Stimulated activated CD8-positive, alpha-beta memory T cell treated with anti-CD3 and anti-CD28 coated beads, Interleukin-7, amount 100 ng/mL, for 48 hours (primary cell): ENCODE measurements around the gene ZC3H12D.
"Not testable (repeated sequence)": the region's sequence is repeated elsewhere in the genome, so short reads cannot be mapped to it uniquely, and the experiment has no call there.

Experiments used
- DNase-seq, 2 donors: peaks; one replicate each; pipeline ENCODE4 v3.0.0-alpha.2; 2020; ENCODE audit warnings: low read depth in 1 of 2; ENCODE audit errors: extremely low read depth in 1 of 2

Gene ZC3H12D

GRCh38 chr6:149460249-149460648, 24.6 kb downstream of the ZC3H12D start:
- DNase-seq, result not testable (repeated sequence)

GRCh38 chr6:149459761-149460160, 25.1 kb downstream of the ZC3H12D start:
- no peak for DNase-seq

DNA sequence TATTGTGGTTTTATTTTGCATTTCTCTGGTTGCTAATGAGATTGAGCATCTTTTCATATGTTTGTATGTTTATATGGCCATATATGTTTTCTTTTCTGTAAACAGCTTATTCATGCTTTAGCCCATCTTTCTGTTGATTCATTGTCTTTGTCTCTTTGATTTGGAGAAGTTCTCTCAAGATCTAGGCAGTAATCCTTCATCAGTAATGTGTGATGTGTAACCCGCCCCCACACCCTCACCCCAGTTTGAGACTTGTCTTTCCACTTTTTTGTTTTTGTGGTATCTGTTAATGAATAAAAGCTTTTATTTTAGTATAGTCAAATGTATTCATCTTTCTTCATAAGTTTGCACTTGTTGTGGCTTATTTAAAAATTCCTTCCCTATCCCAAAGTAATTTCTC, 26.0 kb downstream of the ZC3H12D start:
- no peak for DNase-seq

DNA sequence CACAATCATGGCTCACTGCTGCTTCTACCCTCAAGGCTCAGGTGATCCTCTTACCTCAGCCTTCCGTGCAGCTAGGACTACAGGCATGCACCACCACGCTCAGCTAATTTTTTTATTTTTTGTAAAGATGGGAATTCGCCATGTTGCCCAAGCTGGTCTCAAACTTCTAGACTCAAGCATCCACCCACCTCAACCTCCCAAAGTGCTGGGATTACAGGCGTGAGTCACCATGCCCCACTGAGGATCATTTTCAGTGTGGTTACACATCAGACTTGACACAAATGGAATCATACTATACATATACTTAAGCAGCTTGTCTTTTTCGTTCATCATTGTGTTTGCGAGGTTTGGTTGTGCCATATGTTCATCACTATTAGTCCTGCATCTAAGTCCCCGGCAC, 26.6 kb downstream of the ZC3H12D start:
- no peak for DNase-seq

DNA sequence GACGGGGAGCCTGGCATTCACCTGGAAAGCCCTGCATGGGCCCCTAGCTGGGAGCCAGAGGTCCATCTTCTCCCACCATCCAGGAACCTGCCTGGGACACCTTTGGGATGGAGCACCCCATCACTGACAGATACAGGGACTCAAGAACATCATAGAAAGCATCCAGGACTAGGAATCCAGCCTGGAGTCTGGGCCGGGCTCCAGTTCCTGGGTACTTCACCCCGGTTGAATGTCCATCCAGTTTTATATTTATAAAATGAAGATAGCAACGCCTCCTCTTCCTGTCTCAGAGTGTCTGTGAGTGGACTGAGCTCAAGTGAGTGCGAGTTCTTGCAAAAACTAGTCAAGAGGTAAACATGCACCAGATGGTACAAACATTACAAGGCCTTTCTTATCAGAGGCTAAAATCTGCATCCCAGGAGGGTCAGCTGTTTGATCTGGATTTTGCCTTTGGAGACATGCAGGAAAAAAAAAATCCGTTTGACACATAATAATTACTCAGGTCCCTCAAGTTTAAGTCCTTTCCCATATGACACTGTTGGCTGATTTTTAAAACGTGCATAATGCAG, 27.4 kb downstream of the ZC3H12D start:
- DNase-seq, result no peak

DNA sequence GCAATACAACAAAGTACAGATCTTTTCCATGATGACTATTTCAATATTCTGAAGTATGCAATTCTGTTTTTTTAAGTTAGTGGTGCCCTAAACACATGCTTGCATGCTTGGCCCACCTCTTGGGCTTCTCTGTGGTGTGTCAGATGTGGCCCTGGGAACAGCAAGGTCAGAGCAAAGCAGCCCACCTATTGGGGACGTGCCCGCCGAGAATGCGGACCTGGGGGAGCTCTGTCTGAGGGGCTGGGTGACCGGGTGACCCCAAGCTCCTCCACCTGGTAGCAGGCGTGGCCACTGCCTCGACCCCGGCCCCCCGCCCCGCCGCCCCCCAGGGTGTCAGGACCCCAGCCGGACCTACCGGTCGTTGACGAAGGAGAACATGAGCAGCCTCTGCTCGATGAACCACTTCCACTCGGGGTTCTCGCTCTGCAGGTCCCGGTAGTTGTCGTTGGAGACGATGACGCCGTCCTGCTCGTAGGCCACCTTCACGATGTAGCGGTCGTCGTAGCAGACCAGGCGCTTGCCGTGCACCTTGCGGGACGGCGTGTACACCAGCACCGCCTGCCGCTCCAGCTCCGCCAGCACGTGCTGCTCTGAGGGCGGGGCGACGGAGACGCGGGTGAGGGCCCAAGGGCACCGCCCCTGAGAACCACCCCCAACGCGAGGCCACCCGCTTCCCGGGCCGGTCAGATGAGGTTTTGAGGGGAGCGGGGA, 28.3 kb downstream of the ZC3H12D start:
- DNase-seq, result no peak

- DNase-seq, result no peak
Measured at GRCh38 chr6:149455031-149455732, 29.6 kb downstream of the ZC3H12D start.

DNA sequence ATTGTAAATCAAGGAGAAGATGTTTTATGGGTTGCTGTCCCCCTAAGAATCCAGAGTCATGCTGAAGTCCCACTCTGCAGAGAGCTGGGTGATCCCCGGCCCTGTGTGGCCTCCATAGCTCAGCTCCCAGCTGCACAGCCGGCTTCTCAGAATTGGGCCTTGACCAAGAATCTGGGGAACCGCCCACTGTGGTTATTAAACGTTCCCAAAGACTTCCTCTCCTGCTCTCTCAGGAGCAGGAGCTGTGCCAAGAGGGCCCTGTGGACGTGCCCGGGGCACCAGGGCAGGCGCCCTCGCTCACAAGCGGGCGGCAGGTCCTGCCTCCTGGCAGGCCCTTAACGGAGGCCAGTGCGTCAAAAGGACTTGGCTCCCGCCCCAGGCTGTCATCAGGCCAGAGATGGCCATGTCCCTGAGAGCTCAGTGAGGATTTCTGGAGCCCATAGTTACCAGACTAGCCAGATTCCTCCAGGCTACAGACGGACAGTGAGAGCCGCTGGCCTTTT, 30.4 kb downstream of the ZC3H12D start:
- no peak for DNase-seq

DNA sequence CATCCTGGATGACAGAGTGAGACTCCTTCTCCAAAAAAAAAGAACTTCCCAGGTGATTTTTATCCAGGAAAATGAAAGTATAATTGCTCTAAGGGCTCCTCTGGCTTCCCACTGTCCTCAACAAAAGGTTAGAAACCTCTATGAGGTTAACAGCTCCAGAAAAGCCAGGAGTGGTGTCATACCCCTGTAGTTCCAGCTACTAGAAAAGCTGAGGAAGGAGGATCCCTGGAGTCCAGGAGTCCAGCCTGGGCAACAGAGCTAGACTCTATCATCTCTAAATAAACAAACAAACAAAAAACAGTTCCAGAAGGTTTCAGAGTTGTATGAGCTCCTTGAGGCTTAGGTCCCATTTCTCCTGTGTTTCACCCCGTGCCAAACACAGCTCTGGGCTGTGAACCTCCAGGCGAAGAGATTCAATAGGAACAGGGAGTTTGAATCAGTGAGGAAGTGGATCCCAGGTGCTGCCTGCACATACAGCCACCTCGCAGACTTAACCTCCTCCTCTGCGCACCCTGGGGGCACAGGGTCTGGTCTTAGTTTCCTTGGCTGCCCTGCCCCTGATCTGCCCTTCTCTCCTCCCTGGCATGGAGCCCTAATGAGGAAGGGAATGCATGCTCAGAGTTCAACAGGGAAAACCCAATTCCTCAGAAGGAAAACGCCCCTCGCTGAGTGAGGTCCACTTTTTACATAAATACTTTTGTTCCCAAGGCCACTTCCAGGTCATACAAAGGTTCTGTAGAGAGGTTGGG, 31.0 kb downstream of the ZC3H12D start:
- DNase-seq, result no peak

- no peak for DNase-seq
Measured at GRCh38 chr6:149452037-149452939, 32.5 kb downstream of the ZC3H12D start.

GRCh38 chr6:149451376-149452036, 33.3 kb downstream of the ZC3H12D start:
- DNase-seq, result no peak

DNA sequence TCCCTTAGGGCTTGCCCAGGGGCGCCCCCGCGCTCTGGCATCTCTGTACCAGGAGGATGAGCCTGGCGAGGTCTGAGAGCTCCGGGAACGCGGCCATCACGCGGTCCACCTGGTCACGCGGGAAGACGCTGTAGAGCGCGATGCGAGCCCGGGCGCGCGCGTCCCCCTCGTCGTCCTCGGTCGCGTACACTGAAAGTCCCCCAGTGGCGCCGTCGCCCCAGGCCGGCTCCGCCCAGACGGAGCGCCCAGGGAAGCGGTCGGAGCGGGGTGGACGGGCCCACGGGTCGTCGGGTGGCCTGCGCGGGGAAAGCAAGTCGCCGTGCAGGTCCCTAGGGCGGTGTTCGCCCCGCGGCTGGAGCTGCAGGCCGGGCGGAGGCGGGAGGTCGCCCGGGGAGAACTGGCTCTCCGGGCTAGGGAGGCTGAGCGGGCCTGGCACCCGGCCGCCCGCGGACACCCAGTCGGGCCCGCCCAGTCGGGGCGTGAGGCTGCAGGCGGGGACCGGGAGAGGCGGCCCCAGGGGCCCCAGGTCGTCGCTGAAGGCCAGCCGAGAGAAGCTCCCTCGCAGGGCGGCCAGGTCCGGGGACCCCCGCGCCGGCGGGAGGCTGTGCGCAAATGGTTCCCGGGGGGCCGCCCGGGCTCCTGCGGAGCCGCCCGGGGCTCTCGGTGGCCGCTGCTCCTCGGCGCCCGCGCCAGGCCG, 34.0 kb downstream of the ZC3H12D start:
- DNase-seq, result no peak

- DNase-seq, result no peak
Measured at GRCh38 chr6:149449831-149450678, 34.8 kb downstream of the ZC3H12D start.

DNA sequence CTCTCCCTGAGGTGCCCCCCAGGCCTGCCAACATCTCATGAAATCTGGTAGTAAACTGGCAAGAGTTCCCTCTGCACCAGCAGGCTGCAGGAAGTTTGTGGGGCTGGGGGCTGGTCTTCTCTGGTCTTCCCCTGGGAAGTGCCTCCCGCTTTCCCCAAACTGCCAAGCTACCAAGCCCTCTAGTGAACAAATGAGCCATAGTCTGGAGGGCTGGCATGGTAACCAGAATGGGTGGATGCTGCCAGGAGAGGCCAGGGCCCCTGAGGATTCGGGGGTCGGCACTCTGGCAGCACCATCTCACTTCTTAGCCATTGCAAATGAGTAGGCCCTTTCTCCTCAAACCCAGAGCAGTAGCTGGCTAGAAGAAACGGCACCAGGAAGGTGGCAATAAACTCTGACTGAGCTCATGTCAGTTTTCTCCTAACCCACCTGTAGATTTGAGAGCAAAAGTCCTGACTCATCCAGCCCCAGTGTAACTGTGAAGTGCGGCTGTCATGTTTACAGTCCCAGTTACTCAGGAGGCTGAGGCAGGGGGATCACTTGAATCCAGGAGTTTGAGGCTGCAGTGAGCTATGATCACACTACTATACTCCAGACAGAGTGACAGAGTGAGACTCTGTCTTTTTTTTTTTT, 35.9 kb downstream of the ZC3H12D start:
- DNase-seq, result no peak

DNA sequence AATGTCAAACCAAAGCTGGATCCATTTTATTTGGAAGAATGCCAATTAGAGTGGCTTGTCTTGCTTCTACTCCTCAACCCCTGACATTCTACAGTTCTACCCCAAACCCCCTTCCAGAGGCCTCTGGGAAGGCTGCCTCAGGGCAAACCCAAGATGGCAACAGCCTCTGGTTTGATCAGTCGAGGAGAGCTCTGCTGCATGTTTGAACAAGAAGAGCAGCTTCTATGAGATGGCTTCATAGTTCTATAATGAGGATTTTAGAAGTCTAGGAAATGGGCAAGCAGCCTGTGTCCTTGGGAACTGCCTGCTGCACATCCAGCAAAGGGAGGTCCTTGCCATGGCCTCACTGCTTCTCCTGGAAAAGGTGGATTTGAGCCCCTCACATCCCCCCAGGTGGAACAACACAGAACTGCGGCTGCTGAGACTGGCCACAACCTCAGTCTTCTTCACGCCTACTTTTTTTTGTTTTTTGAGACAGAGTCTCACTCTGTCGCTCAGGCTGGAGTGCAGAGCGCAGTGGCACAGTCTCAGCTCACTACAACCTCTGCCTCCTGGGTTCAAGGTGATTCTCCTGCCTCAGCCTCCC, 37.9 kb downstream of the ZC3H12D start:
- no peak for DNase-seq

DNA sequence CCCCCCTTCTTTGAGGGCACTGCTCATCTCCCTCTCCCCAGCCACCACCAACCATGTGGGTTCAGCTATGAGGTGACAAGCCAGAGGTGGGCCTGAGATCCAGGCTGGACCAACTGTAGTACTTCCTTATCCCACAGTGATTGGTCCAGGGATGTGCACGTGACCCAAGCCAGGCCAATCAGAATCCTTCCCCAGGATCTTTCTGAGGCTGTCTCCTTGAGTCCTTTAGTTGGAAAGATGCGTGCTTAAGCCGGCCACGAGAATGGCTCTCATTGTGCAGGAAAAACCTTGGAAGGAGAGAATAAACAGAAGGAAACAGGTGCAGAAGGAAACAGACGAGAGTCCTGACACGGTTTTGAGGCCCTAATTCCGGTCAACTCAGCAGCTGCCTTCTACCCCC, 39.2 kb downstream of the ZC3H12D start:
- no peak for DNase-seq

GRCh38 chr6:149445095-149445466, 39.7 kb downstream of the ZC3H12D start:
- DNase-seq, result peak in 1 of 2 donors; percentile 16
